ENCODE measurements around the gene IRGQ. TPM values are rescaled to one million over a fixed set of nuclear protein-coding genes. Genes with fewer than 3 reads are reported as not detected.

IRGQ gene
- total RNA-seq, 6 experiments from 2014 or later: 9.1 to 18.6 (median 11.0) TPM

DNA sequence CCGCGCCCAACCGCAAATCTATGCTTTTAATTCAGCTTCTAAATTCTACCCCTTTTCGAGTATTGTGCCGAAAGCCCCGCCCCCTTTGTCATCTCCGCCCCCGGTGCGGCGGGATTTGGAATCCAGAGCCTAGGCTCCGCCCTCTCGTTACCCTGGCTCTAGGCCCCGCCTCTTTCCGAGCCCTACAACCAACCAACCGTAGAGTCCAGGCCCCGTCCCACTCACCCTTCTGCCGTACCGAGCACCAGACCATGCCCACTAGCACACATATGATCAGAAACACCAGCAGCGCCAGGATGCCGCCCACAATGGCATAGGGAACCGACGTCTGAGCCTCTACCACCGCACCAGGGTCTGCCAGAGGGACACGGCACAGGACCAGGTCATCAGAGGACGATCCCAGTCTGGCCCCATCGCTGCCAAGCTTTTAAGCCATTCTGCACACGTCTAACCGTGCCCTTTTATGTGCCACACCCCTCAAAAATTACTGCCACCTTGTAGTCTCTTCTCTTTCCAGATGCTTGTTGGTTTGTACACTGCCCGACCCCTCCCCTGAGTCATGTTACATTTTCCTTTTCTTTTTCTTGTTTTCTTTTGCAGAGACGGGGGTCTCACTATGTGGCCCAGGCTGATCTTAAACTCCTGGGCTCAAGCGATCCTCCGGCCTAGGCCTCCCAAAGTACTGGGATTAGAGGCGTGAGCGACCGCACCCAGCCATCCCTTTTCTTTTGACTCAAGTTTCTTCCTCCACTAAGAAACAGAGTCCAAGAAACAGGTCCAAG, 28.1 kb upstream of the IRGQ start:
- Histone ChIP-seq H3K4me3 (no peak overlapping the region), H3K9me3 (no peaks in the 10 kb centered on the region), H3K36me3 (no peaks in the 10 kb centered on the region), H3K4me1 (peaks cover 0 to 4% (median 0%) of the 10 kb centered on the region in 4 donors), H3K27ac (no peak overlapping the region), H3K27me3 (no peaks in the 10 kb centered on the region)
- TF ChIP-seq POLR2A (IDR thresholded peaks at IDR 0.05): no peak
- TF ChIP-seq, protein P1, sequence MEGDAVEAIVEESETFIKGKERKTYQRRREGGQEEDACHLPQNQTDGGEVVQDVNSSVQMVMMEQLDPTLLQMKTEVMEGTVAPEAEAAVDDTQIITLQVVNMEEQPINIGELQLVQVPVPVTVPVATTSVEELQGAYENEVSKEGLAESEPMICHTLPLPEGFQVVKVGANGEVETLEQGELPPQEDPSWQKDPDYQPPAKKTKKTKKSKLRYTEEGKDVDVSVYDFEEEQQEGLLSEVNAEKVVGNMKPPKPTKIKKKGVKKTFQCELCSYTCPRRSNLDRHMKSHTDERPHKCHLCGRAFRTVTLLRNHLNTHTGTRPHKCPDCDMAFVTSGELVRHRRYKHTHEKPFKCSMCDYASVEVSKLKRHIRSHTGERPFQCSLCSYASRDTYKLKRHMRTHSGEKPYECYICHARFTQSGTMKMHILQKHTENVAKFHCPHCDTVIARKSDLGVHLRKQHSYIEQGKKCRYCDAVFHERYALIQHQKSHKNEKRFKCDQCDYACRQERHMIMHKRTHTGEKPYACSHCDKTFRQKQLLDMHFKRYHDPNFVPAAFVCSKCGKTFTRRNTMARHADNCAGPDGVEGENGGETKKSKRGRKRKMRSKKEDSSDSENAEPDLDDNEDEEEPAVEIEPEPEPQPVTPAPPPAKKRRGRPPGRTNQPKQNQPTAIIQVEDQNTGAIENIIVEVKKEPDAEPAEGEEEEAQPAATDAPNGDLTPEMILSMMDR (IDR thresholded peaks at IDR 0.05): no peak
- 88% methylated on average over 29 of the region's 35 CpGs for WGBS (ENCODE audit: insufficient coverage, low coverage, low lambda C conversion rate, missing lambda C conversion rate)
- ATAC-seq: no peak
- intact Hi-C loops (cut with DNase I): no loop called here
- no peak for DNase-seq

DNA sequence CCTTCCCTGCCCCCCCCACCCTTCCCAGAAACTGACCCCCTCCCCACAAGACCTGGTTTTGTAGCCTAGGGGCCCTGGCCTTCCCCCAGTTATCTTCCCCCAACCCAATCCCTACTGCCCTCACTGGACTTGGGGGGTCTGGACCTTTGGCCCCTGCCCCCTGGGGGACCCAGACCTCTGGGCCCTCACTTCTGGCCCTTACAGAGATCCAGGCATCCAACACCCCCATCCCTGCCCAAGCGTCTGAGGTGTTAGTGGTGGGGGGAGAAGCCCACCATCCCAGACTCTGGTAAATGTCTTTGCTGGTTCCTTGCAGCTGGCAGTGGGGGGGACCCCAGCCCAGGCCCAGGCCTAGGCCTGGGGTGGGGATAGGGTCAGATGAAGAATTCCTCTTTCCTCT, 27.0 kb upstream of the IRGQ start:
- no peak overlapping the region for H3K27ac ChIP-seq
- DNase-seq (no peak), ATAC-seq (no peak)
- WGBS (ENCODE audit: insufficient coverage, low coverage, low lambda C conversion rate, missing lambda C conversion rate): no CpG with 5 or more reads among the region's 1 CpG
- no peak overlapping the region for H3K4me3 ChIP-seq
- peaks cover 0 to 4% (median 0%) of the 10 kb centered on the region in 4 donors for H3K4me1 ChIP-seq
- no peaks in the 10 kb centered on the region for H3K9me3 ChIP-seq
- no peaks in the 10 kb centered on the region for H3K27me3 ChIP-seq
- TF ChIP-seq POLR2A (IDR thresholded peaks at IDR 0.05): no peak
- TF ChIP-seq, protein P1 (IDR thresholded peaks at IDR 0.05): no peak
- no peaks in the 10 kb centered on the region for H3K36me3 ChIP-seq
- intact Hi-C loops (cut with DNase I): no loop called here

DNA sequence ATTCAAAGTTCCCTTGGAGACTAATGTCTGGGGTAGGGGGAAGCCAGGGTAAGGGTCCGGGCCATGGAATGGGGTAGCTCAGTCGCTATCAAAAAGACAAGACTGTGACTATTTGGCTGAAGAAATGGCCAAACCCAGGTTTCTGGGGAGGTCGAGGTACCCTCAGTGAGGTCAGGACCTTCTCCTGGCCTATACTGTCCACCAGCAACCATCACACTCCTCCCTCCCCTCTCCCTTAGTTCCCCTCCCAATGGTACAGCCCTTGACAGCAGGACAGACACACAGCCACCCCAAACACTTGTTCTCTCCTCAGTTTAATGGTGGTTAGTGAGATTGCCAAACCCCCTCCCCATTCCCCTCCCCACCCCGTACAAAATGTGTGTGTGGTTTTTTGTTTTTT, 26.1 kb upstream of the IRGQ start:
- DNase-seq: no peak
- Histone ChIP-seq H3K27me3 (no peaks in the 10 kb centered on the region), H3K9me3 (no peaks in the 10 kb centered on the region), H3K27ac (no peak overlapping the region), H3K4me3 (no peak overlapping the region), H3K36me3 (no peaks in the 10 kb centered on the region), H3K4me1 (peaks cover 0 to 4% (median 0%) of the 10 kb centered on the region in 4 donors)
- intact Hi-C loops (cut with DNase I): no loop called here
- no peak for ATAC-seq
- TF ChIP-seq, protein P1 (IDR thresholded peaks at IDR 0.05): no peak
- TF ChIP-seq POLR2A (IDR thresholded peaks at IDR 0.05): no peak
- WGBS (ENCODE audit: insufficient coverage, low coverage, low lambda C conversion rate, missing lambda C conversion rate): 62% methylated on average over 4 of the region's 4 CpGs

DNA sequence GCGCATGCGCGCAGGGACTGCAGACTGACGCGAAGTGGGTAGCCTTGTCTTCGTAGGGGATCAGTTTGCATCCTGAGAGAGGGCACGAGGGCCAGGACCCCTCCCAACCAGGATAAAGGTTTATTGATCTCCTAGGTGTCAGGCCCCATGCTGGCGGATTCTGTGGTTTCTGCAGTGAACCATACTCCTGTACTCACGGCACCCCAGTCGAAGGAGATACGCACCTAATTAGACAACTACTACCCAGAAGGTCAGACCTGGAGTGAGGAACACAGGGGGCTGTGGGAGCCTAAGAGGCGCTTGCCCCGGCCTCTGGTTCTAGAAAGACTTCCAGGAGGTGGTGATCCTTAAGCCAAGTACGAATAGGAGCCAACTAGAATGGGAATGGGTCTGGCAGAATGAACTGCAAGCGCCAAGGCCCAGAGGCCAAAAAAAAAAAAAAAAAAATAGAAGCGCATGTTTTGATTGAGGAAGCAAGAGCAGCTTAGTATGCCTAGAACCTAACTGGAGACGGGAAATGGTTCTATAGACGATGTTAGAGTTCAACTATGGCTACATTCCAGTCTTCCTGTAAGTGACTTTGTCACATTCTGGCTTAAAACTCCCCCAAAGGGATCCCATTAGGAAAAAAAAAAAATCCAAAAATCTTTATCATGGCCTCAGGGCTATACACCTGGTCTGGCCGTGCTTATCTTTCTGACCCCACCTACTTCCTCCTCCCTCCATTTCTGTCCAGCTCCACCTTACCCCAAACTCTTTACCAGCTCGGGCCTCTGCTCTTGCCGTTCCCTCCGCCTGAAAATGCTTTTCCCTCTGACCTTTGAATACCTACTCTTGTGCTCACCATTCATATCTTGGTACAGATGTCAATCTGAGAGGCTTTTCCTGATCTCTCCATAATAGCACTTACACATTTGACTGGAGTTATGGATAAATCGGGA, 24.4 kb upstream of the IRGQ start:
- Histone ChIP-seq H3K4me1 (peaks cover 0 to 4% (median 0%) of the 10 kb centered on the region in 4 donors), H3K27me3 (no peaks in the 10 kb centered on the region), H3K9me3 (no peaks in the 10 kb centered on the region), H3K27ac (peak overlapping the region; percentile 82 to 93 (median 86)), H3K4me3 (peak overlapping the region; percentile 85 to 99 (median 97)), H3K36me3 (no peaks in the 10 kb centered on the region)
- peak in 1 of 3 donors; percentile 84 for DNase-seq
- TF ChIP-seq POLR2A (IDR thresholded peaks at IDR 0.05): no peak
- TF ChIP-seq, protein P1 (IDR thresholded peaks at IDR 0.05): no peak
- 56% methylated on average over 15 of the region's 23 CpGs for WGBS (ENCODE audit: insufficient coverage, low coverage, low lambda C conversion rate, missing lambda C conversion rate)
- no peak for ATAC-seq
- intact Hi-C loops (cut with DNase I): no loop called here
